Stimulated activated naive B cell treated with anti-CD40 and anti-IgM and Interleukin-4, amounts not matched to agents 10 μg/mL and 1 μg/mL and 100 μg/mL, for 72 hours (primary cell): ENCODE results near the gene MRPS11.

ENCODE experiments used
- ATAC-seq, 2 donors: fragments of 150-1000 bp; cut with Tn5 transposase; replicated peaks; 2 replicates each; pipeline ENCODE4 v1.10.0; 2021; ENCODE audit warnings: moderate library complexity in 1 of 2
- DNase-seq: peaks from one replicate; pipeline ENCODE4 v3.0.0; 2021
- H3K27ac Mint-ChIP-seq: one replicate; pipeline ENCODE4 v1.8.0; 2022; ENCODE audit warnings: mild to moderate bottlenecking, mixed read lengths
- H3K27me3 Mint-ChIP-seq, 2 donors: one replicate each; pipeline ENCODE4 v1.8.0; 2022; ENCODE audit warnings: mixed read lengths in 2 of 2
- H3K36me3 Mint-ChIP-seq, 2 donors: one replicate each; pipeline ENCODE4 v1.8.0; 2022; ENCODE audit warnings: mixed read lengths in 2 of 2, mild to moderate bottlenecking in 1 of 2
- H3K4me1 Mint-ChIP-seq, 2 donors: one replicate each; pipeline ENCODE4 v1.8.0; 2022; ENCODE audit warnings: mixed read lengths in 2 of 2, mild to moderate bottlenecking in 1 of 2
- H3K4me3 Mint-ChIP-seq, 2 donors: one replicate each; pipeline ENCODE4 v1.8.0; 2022; ENCODE audit warnings: mild to moderate bottlenecking in 2 of 2, mixed read lengths in 2 of 2, moderate library complexity in 1 of 2
- H3K9me3 Mint-ChIP-seq, 2 donors: one replicate each; pipeline ENCODE4 v1.8.0; 2022; ENCODE audit warnings: mixed read lengths in 2 of 2, mild to moderate bottlenecking in 1 of 2

Gene MRPS11

DNA sequence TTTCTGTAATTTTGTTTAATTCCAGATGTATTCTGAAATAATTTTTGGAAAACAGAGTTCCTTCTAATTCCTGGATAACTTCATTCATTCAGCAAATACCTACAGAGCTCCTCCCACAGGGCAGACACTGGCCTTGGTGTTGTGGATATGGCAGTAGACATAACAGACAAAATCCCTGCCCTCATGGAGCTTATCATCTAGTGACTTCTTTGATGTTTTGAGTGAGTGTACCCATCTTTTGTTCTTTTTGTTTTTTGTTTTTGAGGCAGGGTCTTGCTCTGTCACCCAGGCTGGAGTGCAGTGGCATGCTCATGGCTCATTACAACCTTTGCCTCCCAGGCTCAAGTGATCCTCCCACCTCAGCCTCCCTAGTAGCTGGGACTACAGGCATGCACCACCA is 57.9 kb downstream of the MRPS11 start:
- Mint-ChIP-seq H3K9me3 (no peaks in the 10 kb centered on the region), H3K4me3 (no peak overlapping the region), H3K27me3 (no peaks in the 10 kb centered on the region), H3K36me3 (peaks cover 21 to 52% of the 10 kb centered on the region in 2 donors), H3K4me1 (no peaks in the 10 kb centered on the region), H3K27ac (no peak overlapping the region)
- DNase-seq (no peak), ATAC-seq (no peak)

DNA sequence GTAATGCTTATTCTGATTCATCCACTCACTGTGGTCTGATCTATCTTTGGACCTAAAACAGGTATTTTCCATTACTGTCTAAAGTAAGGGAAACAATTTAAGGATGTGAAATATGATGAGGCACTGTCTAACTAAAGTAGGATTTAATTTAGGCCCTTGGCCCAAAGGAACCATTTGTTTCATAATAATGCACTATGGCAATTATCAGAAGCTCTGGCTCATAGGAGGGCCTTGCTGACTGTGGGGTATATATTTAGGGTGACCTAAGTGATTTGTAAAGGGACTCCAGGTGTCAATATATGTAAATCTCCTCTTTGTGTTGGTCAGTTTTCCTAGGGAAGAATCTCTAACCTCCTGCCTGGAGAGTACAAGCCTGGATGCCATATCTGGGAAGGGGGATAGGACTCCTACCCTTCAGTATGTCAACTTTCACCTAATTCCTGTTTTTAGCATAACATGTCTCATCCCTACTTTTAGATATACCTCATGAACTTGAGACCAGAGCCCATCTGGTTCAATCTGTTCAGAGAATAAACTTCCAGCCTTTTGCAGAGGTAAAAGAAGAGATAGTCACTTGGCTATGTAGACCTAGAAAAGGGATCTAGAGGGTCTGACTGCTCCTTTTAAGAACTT is 58.9 kb downstream of the MRPS11 start:
- H3K27me3 Mint-ChIP-seq: no peaks in the 10 kb centered on the region
- DNase-seq (no peak), ATAC-seq (no peak)
- no peaks in the 10 kb centered on the region for H3K9me3 Mint-ChIP-seq
- no peaks in the 10 kb centered on the region for H3K4me1 Mint-ChIP-seq
- peaks cover 30 to 62% of the 10 kb centered on the region in 2 donors for H3K36me3 Mint-ChIP-seq
- no peak overlapping the region for H3K27ac Mint-ChIP-seq
- H3K4me3 Mint-ChIP-seq: no peak overlapping the region

DNA sequence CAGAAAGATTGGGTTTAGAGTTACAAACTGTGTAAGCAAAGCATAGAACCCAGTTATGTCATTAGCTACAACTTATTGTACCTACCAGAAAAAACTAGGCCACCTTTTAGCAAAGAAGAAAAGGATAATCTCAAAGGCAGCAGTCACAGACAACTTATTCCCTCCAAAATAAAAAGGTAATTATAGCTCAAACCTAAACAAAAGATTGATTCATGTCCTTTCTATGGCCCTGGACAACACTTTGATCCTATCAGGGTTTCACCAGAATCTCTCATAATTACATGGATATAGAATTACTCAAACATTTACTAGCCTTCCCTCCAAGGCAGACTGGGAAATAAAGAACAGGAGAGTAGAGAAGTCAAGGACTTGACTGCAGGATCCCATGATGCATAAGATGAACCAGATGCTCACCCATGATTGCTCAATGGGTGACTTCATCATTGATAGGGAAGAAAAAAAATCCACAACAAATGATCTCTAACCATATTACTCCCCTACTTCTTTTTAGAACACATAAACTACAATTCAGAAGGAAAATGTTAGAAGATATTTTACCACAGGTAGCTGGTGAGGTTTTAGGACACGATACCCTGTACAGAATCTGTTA is 61.6 kb downstream of the MRPS11 start:
- Mint-ChIP-seq H3K4me1 (no peaks in the 10 kb centered on the region), H3K27ac (no peak overlapping the region), H3K4me3 (no peak overlapping the region), H3K36me3 (peaks cover 27 to 70% of the 10 kb centered on the region in 2 donors), H3K9me3 (peaks cover 0 to 3% of the 10 kb centered on the region in 2 donors), H3K27me3 (no peaks in the 10 kb centered on the region)
- ATAC-seq (no peak), DNase-seq (no peak)
